COLO668 (cell line): ENCODE results near the gene SGCD.
"Not testable (repeated sequence)": the region's sequence is repeated elsewhere in the genome, so short reads cannot be mapped to it uniquely, and the experiment has no call there.

Experiments
- DNase-seq: peaks from one replicate; lab custom pipeline; 2025; ENCODE audit not compliant: unreplicated experiment; lab: John Stamatoyannopoulos, UW

Gene SGCD

GRCh38 chr5:156617426-156617825 is 290.5 kb downstream of the SGCD start:
- DNase-seq, result no peak

- DNase-seq, result no peak
Measured at GRCh38 chr5:156618601-156619000, 291.6 kb downstream of the SGCD start.

DNA sequence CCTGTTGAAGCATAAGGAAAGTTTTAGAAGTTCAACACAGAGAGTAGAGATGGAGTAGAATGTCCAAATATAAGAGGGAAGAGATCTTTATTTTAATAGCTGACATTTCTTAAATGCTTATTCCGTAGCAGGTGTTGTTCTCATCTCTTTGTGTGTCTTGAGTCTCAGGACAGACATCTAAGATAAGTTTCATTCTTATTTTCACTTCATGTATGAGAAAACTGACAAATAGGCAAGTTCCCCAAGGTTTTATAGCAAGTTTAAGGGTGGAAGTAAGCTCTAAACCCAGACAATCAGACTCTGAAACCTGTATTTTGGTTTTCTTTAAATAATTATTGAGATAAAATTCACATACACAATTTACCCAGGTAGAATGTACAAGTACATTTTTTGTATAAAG is 294.8 kb downstream of the SGCD start:
- no peak for DNase-seq

DNA sequence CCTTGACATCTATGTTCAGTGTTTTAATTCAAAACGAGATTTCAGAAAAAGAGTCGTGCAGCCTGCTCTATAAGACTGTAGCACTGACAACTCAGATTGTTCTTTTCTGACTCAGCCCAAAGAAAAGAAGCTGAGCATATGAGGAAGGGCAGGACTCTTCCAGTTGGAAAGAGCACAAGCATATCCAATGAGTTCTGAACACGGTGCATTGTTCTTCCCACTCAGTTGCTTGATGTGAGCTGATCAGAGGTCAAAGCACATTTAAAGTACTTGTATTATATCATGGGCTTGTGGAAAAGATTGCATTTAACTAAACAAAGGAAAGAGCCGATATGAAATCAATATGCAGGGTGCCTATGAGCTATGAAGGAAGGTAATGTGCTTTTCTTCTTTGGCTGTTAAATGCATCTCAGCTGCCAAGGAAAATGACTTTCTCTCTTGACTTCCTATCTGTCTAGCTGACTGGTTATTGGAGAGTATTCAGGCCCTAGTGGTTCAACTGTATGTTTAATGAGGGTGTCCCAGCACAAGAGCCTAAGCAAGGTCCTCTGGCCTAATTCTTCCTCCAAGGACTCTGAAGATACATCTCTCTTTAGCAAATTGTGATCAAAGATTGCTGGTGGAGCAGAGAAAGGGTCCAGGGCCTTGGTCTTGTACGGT is 296.5 kb downstream of the SGCD start:
- DNase-seq, result no peak

- DNase-seq, result no peak
Measured at GRCh38 chr5:156624686-156625085, 297.7 kb downstream of the SGCD start.

DNA sequence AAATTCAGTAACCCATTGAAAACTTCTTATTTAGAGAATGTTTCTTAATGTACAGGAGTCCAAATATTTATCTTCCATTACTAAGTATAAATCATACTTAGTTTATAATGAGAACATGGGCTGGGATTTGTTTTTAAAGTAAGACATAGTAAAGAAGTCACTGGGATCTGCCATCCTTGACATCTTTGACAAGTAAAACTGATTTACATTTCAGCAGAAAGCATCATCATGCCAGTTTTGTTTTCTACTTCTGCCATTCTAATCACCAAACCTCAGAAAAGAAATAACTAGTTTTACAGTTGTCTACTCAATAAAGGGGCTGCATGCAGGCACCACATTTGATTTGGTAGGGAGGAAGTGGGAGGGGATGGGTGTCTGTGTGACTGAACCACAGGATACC is 301.5 kb downstream of the SGCD start:
- DNase-seq, result no peak

GRCh38 chr5:156631005-156631404 is 304.0 kb downstream of the SGCD start:
- DNase-seq, result no peak

- no peak for DNase-seq
Measured at GRCh38 chr5:156634301-156634700, 307.3 kb downstream of the SGCD start.

DNA sequence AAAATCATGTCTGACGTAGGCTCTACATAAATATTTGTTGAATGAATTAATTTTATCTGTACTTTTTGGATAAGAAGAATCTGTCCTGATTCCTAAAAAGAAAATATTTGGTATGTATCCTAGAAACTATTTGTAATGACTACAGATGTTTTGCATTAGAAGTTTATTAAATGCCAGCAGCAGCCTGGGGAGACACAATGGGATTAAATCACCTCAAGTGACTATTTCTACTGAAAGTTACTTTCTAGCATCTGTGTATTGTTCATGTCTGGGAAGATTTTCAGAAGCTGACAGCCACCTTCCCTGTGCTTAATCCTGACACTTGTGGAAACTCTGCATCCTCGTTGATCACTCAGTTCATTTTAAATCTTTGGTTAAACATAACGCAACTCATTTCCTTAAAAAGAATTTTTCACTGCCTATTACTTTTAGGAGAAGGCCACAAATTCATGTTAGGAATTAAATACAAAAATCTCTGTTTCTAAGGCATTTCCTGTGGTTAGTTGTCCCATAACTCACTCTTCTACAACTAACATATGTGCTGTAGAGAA is 313.8 kb downstream of the SGCD start:
- no peak for DNase-seq

DNA sequence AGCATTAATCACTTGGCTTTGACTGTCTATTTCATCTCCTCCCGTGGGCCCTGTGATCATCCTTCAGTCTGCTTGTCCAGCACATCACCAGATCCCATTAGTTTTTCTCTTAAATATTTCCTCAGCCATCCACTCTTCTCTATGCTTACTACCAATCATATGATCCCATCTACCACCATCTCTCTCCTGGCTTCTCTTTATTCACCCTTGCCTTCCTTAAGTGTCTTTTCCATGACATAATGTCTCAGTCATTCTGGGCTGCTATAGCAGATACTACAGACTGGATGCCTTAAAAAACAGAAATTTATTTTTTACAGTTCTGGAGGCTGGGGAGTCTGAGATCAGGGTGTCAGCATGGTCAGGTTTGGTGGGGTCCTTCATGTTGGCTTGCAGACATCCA is 314.7 kb downstream of the SGCD start:
- no peak for DNase-seq

DNA sequence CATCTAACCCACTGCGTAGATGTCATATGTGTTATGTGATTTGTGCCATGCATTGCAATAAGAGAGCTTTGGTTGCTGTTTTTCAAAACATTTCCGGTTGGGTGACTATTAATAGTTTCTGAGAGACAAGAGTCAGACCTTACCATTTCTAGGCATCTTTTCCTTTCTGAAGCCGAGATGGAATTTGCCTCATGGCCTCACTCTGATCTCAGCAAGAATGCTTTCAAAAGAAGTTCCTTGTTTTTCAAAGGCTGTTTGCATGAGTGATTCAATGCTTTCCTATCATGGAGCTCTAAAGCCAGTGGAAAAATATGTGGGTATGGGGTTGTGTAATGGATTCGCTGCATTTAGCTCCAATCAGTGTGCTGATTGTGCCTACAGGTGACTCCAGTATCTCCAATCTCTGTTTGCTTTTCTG is 320.1 kb downstream of the SGCD start:
- no peak for DNase-seq

DNA sequence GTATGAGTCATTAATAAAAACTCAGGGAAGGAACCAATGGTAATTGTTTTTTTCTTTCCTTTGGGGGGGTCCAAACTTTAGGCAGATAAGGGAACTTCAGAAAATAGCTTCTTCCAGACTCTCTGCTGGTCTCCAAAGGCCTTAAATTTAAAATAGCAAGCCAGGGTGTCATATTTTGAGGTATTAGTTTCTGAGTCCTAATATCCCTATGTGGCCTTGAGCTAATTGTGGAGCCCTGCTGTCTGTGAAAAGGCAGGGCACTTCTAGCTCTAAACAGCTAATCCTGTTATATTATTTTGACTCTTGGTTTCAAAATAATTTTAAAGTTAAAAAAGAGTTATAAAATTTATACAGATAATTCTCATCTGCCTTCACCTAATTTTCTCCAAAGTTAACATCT is 327.5 kb downstream of the SGCD start:
- DNase-seq, result no peak

DNA sequence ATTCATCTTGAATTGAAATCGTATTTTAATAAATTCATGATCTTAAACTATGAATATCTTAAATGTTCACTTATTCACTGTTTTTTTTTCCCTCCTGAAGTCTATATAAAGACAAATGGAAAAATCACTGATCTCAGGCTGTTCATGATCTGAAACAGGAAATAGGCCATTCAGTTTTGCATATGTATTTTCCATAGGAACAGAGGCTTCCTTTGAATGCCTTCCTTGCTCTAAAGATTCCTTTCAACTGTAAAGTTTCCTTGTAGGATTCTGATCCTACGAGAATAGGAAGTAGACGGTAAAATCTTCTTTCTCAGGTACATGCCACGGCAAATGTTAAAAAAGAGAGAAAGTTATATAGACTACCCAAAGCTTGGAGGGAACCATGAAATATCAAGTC is 328.8 kb downstream of the SGCD start:
- DNase-seq, result no peak

GRCh38 chr5:156664832-156665231 is 337.9 kb downstream of the SGCD start:
- DNase-seq, result not testable (repeated sequence)

DNA sequence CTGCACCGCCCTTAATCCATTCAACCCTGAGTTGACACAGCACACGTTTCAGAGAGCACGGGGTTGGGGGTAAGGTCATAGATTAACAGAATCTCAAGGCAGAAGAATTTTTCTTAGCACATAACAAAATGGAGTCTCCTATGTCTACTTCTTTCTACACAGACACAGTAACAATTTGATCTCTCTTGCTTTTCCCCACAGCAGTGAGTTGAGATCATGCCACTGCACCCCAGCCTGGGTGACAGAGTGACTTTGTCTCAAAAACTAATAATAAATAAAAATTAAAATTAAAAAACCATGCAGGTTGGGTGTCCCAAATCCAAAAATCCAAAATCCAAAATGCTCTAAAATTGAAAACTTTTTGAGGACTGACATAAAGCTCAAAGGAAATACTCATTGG is 339.7 kb downstream of the SGCD start:
- not testable (repeated sequence) for DNase-seq

DNA sequence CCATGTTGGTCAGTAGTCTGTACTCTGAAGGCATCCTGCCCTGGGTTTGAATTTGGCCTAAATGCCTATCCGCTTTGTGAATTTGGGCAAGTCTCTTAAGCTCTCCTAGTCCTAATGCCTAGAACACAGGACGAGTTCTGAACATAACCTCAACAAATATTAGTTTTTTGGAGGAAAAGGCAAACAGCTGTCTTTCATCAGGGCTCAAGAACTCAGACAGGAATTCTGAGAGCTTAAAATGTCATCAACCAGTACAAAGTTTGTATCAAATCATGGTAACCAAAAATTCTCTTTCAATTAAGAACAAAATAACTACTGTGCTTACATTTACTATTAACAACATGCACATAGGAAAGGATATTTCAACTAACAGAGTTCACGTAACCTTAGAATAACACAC is 340.7 kb downstream of the SGCD start:
- no peak for DNase-seq

DNA sequence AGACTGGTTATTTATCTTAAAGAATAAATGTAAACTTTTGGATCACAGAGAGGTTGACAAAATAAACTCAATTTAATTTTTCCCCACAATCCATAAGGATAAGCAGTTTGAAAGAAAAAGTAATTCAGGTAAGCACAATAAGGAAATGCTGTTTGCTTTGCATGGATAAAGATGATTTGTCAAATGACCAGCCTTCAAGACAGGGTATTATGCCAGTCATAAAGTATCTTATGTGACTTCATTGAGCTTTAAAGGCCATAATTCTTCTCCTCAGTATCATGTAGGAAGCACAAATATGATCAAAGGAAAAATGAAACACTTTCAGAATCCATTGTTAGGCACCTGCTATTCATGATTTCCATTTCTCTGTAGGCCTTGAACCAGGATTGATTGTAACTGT is 342.5 kb downstream of the SGCD start:
- DNase-seq, result no peak

- no peak for DNase-seq
Measured at GRCh38 chr5:156670615-156671014, 343.7 kb downstream of the SGCD start.

- DNase-seq, result no peak
Measured at GRCh38 chr5:156675395-156675794, 348.4 kb downstream of the SGCD start.

DNA sequence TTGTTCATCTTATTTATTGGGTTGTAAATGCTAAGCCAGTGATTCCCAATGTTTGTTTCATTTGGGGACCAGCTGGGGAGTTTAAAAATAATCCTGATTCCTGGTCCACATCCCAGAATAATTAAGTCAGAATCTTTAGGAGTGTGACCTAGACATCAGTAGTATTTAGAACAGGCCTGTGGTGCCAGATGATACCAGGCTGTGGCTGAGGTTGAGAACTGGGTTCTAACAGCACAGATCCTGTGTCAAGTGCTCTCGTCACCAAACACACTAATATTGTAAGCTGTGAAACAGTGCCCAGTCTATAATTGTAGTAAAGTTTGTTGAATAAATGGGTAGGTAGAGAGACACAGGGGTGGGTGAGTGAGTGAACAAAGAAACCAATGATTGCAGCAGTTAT is 351.0 kb downstream of the SGCD start:
- no peak for DNase-seq

- no peak for DNase-seq
Measured at GRCh38 chr5:156678484-156678883, 351.5 kb downstream of the SGCD start.

DNA sequence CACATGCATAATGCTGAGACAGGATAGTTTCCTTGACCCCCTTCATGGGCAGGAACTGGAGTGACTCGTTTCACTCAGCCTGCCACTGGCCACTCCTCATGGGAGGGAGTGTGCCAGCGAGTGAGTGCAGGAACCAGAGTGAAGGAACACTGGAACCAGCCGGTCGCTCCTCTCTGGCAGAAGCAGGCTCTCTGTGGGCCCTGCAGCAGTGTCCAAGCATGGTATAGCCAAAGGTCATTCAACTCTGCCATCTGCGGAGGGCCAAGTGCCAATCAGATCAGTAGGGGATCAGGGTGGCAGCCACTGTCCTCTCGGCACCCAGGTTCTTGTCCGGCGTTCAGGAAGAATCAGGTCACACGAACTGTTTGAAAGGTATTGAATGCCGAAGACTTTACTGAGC is 353.9 kb downstream of the SGCD start:
- DNase-seq, result no peak

DNA sequence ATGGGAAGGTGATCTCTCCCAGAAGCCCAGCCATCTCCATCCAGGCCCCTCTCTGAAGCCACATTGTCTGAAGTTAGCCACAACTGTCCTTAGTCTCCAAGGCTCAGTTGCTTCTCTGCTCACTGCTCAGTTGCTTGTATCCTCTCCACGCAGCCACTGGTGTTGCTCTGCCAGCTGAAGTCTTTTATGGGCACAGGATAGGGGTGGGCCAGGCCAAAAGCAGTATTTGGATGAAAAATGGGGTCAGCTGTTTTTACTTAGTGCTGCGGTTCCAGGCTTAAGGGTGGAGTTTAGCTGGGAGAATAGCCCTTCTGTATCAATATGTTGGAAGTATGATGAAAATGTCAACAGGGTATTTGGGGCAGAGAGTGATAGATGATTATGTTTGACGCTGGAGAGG is 354.3 kb downstream of the SGCD start:
- no peak for DNase-seq
